ENCODE results near the gene TLK1.

DNA sequence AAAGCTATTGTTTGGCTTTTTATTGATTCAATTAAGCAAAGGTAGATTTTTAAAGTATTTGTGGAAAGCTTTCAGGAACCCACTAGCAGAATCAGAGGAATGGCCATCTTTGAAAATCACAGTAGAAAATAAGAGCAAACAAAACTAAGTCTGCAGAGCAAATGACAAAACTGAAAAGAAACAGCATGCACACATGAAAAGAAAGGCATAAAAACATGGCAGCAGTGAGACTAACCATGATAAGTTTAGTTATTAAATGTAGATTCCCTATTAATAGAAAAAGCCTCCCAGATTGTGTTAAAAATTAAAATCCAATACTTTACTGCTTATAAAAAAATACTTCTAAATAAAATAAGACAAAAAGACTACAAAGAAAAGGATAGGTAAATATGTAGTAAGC, 9.1 kb upstream of the TLK1 start:
- TF ChIP-seq, protein P1, sequence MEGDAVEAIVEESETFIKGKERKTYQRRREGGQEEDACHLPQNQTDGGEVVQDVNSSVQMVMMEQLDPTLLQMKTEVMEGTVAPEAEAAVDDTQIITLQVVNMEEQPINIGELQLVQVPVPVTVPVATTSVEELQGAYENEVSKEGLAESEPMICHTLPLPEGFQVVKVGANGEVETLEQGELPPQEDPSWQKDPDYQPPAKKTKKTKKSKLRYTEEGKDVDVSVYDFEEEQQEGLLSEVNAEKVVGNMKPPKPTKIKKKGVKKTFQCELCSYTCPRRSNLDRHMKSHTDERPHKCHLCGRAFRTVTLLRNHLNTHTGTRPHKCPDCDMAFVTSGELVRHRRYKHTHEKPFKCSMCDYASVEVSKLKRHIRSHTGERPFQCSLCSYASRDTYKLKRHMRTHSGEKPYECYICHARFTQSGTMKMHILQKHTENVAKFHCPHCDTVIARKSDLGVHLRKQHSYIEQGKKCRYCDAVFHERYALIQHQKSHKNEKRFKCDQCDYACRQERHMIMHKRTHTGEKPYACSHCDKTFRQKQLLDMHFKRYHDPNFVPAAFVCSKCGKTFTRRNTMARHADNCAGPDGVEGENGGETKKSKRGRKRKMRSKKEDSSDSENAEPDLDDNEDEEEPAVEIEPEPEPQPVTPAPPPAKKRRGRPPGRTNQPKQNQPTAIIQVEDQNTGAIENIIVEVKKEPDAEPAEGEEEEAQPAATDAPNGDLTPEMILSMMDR (IDR thresholded peaks at IDR 0.05; ENCODE audit: insufficient read depth, low read depth, low read length) = no peak
- TF ChIP-seq EZH2 (IDR thresholded peaks at IDR 0.05; ENCODE audit: insufficient read depth, low read length) = no peak

Measured in astrocyte (in vitro differentiated cells and primary cell).